Panc1 (cell line): Measurements from ENCODE around the gene ADCY2.

ENCODE experiments used
- CTCF ChIP-seq: fragments of 450-650 bp; IDR thresholded peaks from 2 replicates; pipeline ENCODE4 v1.5.1; 2017; ENCODE audit warnings: mild to moderate bottlenecking
- POLR2AphosphoS5 ChIP-seq: IDR thresholded peaks from 2 replicates; pipeline ENCODE4 v1.6.1; 2012; ENCODE audit warnings: mild to moderate bottlenecking, low read depth, low read length, moderate library complexity
- TCF7L2 ChIP-seq: IDR thresholded peaks from 2 replicates; pipeline ENCODE4 v1.6.1; 2011; ENCODE audit warnings: mild to moderate bottlenecking, low read depth, low read length, inconsistent platforms
- TF ChIP-seq, protein P1 (sequence below), 2 experiments: IDR thresholded peaks; 2 replicates each; pipeline ENCODE4 v1.6.1; 2011 to 2012; ENCODE audit warnings: low read depth in 2 of 2, control low read depth in 1 of 2, low read length in 1 of 2, mild to moderate bottlenecking in 1 of 2, moderate library complexity in 1 of 2; ENCODE audit not compliant: insufficient read depth in 1 of 2

GRCh38 chr5:7875151-7875550, 479.2 kb downstream of the ADCY2 start:
- TF ChIP-seq, protein P1, sequence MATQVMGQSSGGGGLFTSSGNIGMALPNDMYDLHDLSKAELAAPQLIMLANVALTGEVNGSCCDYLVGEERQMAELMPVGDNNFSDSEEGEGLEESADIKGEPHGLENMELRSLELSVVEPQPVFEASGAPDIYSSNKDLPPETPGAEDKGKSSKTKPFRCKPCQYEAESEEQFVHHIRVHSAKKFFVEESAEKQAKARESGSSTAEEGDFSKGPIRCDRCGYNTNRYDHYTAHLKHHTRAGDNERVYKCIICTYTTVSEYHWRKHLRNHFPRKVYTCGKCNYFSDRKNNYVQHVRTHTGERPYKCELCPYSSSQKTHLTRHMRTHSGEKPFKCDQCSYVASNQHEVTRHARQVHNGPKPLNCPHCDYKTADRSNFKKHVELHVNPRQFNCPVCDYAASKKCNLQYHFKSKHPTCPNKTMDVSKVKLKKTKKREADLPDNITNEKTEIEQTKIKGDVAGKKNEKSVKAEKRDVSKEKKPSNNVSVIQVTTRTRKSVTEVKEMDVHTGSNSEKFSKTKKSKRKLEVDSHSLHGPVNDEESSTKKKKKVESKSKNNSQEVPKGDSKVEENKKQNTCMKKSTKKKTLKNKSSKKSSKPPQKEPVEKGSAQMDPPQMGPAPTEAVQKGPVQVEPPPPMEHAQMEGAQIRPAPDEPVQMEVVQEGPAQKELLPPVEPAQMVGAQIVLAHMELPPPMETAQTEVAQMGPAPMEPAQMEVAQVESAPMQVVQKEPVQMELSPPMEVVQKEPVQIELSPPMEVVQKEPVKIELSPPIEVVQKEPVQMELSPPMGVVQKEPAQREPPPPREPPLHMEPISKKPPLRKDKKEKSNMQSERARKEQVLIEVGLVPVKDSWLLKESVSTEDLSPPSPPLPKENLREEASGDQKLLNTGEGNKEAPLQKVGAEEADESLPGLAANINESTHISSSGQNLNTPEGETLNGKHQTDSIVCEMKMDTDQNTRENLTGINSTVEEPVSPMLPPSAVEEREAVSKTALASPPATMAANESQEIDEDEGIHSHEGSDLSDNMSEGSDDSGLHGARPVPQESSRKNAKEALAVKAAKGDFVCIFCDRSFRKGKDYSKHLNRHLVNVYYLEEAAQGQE (IDR thresholded peaks at IDR 0.05; ENCODE audit: insufficient read depth in 1 of 2, low read depth in 2 of 2, low read length in 1 of 2), result no peak
- no peak for TF ChIP-seq CTCF
- no peak for TF ChIP-seq POLR2AphosphoS5
- TF ChIP-seq TCF7L2, result no peak
